ENCODE data around the gene TTC27.

DNA sequence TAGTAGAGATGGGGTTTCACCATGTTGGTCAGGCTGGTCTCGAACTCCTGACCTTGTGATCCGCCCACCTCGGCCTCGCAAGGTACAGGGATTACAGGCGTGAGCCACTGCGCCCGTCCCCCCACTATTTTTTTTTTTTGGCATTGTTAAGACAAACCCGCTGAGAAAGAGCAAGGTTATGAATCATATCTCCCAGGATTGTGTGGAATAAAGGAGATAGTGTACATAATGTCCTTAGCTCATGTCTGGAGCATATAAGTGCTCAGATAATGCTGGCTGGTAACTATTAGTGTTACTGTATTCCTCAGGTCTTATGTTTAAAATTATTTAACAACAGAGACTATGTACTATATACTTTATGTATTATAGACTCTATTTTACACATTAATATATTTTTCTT, 36.0 kb downstream of the TTC27 start:
- no peak for TF ChIP-seq CTCF (IDR thresholded peaks at IDR 0.05)
- no peak for TF ChIP-seq POLR2A (IDR thresholded peaks at IDR 0.05)

Measured in right lobe of liver (tissue), 4 donors.